HG03025 (cell line): Measurements from ENCODE around the gene ATP7B.
"Not testable (repeated sequence)": the region's sequence is repeated elsewhere in the genome, so short reads cannot be mapped to it uniquely, and the experiment has no call there.

Experiments
- ATAC-seq: cut with Tn5 transposase; IDR thresholded peaks from one replicate; pipeline ENCODE4 v1.9.1; 2021; ENCODE audit warnings: mild to moderate bottlenecking, moderate library complexity; ENCODE audit not compliant: unreplicated experiment, low FRiP score

Gene ATP7B

DNA sequence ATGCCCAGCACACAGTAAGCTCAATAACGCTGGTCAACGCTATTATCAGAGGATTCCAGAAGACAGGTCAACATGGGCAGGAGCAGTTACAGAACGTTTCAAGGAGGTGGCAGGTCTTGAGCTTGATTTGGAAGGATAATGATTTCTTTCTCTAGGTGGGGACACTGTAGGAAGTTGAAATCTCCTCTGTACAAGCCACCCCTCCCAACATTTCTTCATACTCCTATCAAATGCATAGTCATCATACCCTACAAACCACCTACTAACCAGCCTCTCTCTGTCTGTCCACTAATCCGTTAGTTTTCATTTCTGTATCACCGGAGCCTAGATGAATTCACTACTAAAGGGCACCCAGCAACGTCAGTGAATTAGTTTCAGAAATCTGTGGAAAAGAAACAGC lies 1.3 kb downstream of the ATP7B start:
- no peak for ATAC-seq

DNA sequence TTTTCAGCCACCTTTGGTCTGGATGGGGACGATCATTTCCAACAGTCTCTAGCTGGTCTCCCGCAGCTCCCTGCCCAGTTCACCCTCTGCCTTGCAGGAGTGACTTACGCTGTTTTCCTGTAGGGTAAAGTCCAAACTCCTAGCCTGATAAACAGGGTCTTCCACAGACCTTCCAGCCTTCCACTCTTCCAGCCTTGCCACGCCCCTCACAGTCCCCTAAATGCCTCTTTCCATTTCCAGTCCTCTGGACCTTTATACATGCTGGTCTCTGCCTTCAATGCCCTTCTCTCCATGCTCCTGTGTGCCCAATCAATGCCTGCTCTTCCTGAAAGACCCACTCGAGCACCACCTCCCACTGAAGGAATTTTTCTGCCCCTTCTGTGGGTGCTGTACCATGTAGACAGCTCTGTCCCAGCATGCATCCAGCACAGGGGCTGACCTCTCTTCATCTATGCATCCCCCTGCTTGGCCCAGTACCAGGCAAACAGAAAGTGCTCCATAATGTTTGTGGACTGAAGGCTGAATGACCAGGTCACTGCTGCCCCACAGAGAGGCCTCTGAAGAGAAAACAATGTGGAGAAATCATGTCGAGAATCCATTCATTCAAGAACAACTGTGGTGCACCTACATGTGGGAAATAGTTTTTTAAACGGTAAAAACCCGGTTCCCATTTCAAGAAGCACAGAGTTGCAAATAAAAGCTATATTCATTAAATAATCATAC lies 4.6 kb downstream of the ATP7B start:
- no peak for ATAC-seq

DNA sequence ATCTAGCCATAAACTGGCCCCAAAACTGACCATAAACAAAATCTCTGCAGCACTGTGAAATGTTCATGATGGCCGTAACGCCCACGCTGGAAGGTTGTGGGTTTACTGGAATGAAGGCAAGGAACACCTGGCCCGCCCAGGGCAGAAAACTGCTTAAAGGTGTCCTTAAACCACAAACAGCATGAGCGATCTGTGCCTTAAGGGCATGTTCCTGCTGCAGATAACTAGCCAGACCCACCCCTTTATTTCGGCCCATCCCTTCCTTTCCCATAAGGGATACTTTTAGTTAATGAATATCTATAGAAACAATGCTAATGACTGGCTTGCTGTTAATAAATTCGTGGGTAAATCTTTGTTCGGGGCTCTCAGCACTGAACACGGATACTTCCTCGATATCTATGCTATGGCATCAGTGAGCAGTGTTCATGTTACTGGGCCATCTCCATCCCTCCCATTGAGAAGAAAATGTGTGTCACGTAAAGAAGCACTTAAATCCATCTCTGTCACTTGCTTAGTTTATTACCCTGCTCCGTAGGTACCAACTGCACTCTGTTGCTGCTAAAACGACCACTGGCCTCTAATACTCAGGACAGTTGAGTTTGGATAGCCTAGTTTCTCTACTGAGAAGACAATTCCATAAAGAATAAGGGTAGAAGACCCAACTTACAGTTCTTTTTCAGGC lies 5.3 kb downstream of the ATP7B start:
- ATAC-seq = no peak

DNA sequence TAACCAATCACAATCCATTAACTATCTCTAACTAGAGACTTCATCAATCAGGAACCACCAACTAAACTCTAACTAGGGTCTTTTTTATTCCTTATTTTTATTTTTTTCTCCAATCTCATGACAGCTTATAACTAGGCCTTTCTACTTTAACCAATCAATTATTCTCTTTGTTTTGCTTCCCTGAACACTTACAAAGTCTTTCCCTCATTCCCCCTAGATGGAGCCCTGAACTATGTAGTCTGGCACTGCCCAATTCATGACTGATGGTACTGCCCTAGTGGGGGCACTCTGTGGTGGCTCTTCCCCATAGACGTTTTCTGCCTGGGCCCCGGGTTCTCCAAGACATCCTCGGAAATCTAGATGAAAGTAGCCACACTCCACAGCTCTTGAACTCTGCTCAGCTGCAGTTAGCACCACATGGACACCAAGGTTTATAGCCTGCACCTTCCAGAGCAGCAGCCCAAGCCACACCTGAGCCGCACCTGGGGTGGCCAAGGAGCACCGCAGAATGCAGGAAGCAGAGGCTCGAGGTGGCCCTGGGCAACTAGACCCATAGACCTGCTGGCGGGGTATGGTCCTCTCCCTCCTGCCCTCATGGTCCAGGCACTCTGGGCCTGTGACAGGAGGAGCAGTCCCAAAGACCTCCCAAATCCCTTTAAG lies 6.6 kb downstream of the ATP7B start:
- no peak for ATAC-seq

DNA sequence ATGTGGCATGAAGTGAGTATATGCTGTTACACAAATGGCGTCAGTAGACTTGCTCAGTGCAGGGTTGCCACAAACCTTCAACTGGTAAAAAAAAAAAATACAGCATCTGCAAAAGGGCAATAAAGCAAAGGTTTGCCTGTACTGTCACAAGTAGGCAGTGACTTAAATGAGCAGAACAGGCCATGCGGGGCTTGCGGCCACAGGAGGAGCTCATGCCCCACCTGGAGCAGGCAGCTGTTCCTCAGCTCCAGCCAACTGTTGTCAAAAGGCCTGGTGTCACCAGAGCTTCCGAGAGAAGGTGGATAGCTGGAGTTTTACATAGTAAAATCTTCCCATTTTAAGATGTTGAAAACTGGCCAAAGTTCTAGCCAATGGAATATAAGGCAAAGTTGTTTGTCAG lies 7.7 kb downstream of the ATP7B start:
- no peak for ATAC-seq

DNA sequence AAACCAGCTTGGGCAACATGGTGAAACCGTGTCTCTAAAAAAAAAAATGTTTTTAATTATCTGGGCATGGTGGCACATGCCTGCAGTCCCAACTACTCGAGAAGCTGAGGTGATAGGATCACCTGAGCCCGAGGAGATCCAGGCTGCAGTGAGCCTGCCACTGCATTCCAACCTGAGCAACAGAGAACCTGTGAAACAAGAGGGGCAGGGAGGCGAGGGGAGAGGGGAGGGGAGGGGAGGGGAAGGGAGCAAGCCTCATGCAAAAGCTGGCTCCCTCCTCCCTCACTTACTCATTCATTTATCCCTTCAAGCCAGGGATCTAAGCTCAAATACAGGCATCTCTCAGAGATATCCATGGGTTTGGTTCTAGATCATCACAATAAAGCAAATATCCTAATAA lies 8.9 kb downstream of the ATP7B start:
- no peak for ATAC-seq

DNA sequence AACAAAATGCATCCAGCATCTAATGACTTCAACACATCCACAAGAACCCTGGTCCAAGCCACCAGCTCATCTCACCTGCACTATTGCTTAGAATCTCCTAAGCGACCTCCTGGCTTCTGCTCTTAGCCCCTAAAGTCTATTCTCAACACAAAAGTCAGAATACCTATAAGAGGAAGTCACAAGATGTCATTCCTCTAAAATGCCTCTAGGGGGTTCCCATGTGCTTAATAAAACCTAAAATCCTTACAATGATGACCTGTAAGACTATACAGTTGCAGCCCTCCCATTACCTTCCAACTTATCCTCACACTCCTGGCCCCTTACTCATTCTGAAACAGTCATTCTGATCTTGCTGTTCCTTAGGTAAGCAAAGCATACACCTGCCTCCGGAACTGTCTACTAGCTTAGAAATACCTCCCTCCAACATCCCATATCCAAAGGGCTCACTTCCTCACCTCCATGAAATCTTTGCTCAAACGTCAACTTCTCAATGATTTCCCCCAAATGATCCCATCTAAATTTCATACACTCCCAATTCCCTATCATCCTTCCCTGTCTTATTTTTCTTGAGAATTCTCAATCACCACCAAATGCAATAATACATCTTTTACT lies 10.0 kb downstream of the ATP7B start:
- peak; percentile 72 for ATAC-seq

DNA sequence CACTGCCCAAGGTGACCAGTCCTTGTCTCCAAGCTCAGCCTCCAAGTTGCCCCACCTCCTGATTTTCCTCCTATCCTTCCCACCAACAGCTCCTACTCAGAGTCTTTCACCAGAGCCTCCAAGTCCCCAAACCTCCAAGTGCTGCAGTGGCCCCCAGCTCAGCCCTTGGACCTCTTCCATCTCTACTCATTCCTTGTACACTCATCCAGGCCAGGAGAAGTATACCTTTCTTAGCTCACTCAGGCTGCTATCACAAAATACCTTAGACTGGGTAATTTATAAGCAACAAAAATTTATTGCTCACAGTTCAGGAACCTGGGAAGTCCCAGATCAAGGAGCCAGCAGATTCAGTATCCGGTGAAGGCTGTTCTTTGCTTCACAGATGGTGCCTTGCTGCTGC lies 11.3 kb downstream of the ATP7B start:
- no peak for ATAC-seq

DNA sequence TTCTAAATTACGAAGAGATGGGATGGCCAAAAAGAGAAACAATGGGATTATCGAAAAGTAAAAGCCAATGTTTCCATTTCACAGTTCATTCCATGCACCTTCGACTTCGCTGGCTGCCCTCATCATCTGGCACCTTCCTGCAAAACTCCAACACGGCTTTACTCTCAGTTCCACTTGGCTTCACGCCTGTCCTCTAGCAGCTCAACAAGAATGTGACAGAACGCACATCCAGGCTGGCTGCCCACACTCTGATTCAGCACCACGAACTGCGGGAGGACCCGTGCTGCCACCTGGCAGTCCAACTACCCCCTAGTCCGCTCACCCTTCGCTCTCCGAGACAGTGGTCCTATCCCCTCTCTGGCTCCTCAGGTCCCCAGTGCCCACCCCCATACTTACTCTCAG lies 11.7 kb downstream of the ATP7B start:
- ATAC-seq = no peak

DNA sequence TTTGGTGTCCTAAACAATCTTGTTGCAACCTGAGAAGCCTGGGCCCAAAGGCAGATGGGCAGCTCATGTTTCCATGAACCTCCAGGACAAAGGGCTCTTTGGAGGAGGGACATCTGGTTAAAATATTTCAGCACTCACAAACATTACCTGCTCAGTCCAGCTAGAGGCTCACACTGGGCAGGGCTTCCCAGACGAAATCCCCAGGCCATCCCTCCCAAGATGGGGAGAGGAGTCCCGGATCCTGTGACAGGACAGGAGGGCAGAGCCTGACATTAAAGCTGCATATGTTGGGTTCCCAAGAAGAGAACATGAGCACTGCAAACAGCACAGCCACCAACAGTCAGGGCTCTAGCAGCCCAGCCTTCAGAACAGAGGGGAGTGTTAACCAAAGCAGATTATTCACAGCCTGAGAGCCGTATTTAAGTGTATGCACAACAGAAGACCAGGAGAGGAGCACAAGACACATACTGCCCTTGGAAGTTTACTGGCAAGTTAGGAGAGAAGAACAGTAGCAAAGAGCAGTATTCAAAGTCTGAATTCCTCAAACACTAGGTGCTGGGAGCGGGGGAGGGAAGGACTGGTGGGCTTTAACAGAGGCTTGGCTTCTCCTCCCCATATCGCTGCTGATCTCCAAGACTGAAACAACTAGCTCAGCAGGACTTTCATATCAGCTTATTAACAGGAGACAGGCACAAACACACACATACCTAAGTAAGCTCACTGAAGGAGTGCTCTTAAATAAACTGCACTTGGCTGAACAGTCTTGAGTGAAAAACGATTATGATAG lies 12.3 kb downstream of the ATP7B start:
- ATAC-seq = no peak

DNA sequence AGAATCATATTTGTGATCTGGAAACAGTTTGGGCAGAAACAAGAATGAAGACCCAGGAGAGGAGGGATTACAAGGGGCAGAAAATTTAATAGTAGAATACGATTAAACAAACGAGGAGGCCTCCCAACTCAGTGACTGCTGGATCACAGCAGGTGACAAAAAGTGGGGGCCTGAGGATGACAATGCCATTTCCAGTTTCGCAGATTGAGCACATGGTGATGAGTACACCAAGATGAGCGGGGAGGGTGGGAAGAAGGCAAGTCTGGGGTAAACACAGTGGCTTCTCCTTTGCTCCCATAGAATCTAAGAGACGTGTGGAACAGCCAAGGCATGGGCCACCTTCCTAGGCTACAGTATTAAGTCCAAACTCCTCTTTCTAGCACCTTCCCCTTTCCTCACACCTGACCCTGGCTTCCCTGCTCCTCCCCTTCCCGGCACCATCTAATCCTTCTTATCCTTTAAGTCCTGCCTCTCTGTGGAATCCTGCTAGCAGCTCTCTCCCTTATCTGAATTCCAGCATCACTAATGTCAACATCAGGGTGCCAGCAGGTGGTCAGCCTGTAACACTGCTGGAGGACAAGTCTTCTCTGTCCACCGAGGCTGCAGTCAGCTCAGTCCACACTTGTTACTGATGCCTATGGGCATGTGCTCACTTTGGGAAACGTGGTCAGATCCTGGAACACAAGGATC lies 13.5 kb downstream of the ATP7B start:
- ATAC-seq = no peak

DNA sequence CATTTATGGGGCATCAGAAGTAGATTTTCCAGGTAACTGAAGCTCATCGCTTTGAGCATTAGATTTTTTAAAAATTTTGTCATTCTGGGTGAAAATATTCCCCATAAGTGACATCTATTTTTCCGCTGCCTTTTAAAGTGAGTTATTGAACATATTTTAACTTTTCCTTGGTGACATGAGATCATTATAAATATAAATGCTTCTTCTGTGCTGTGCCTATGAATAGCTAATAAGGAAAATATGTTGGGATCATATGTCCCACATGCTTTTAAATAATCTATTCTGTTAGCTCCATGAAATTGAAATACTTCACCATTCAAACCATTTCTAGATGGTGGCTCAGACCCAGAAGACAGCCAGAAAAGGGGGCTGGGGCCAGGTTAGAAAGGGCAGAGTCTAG lies 14.1 kb downstream of the ATP7B start:
- no peak for ATAC-seq

DNA sequence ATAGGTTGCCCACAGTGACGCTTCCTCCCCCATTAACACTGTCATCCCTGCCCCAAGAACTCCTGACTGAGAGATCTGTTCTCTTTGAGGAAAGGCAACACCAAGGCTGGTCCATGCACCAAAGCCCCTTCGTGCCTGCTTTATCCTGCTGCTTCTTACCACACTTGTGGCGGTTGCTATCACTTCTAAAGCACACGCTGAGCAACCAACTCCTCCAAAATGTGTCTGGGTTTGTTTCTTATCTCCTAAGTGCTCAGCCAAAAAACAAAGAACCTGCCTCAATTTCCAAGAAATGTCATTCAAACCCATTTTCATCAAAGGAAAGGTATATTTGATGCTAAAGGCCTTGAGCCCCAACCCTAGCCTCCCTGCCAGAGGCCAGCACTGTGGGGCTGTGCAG lies 14.6 kb downstream of the ATP7B start:
- no peak for ATAC-seq

DNA sequence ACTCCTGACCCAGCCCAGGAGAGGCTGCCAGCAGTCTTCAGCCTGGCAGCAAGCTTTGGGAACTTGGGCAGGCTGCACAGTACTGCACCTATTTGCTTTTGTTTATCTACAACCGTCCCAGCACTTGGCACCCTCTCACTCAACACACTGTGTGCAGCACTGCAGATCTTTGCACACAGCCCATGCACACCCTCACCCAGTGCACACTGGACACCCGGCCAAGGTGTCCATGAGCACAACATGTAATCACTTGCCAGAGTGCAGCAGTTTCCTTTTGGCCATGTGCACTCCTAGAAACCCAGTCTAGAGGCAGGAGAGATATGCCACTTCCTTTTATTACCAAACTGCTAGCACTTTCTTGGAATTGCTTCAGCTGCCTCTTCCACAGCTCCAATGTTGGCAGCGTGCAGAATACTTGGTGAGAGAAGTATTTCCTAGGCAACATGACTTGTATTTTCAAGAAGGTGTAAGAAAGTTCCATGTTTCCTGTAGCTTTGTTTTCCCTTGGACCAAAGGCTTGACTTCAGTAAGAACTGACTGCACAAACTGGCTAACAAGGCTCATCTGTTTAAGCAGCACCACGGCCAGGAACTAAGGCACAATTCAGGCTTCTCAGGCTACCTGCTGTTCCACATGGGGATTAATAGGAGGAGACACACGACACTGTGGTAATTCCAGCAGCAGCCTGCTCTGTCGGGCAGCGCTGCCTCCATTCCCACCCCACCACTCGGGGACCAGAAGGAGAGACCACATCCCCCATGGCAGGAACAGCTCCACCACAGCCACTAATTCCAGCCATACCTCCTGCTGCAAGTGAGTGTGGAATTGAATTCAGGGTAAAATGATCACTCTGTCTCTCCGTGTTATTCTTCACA lies 15.3 kb downstream of the ATP7B start:
- ATAC-seq = no peak

DNA sequence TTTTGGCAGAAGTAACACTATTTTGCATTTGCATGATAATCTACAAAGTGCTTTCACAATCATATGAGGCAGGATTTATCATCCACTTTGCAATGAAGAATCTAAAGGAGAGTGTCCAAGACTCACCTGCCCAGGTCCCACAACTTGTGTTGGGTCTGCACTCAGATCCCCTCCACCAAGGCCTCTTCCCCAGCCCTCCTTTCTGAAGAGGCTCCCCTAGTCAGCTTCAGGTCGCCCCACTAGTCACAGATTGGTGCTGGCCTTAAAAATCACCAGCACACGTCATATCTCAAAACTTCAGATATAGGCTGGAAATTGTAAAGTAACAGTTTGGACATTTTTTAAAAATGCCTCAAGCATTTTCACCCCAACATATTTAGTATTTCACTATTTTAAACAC lies 17.5 kb downstream of the ATP7B start:
- no peak for ATAC-seq

DNA sequence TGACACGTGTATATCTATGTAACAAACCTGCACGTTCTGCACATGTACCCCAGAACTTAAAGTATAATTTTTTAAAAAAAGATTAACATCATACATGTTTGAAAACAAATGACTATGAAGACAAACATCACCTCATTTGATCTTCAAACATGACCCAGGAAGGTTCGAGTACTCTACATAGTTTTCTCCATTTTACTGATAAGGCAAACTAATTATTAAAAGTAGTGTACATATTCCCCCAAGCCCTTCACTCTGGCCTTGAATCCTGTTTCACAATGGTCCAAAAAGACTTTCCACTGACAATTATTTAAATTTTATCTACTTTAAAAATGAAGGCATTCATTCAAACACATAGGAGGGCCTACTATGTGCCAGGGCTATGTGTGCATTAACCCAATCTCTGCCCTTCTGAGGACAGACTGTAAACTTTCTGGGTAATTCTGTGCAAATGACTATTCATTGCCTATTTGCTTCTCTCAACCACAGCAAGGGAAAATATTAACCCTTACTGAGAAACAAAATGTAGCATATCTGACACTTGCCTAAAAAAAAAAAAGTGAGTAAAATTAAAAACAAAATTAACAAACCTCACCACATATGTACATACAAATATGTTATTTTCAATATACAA lies 22.1 kb downstream of the ATP7B start:
- no peak for ATAC-seq

DNA sequence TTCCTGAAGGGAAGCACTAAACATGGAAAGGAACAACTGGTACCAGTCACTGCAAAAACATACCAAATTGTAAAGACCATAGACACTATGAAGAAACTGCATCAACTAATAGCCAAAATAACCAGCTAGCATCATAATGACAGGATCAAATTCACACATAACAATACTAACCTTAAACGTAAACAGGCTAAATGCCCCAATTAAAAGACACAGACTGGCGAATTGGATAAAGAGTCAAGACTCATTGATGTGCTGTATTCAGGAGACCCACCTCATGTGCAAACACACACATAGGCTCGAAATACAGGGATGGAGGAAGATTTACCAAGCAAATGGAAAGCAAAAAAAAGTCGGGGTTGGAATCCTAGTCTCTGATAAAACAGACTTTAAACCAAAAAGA lies 26.3 kb downstream of the ATP7B start:
- not testable (repeated sequence) for ATAC-seq

DNA sequence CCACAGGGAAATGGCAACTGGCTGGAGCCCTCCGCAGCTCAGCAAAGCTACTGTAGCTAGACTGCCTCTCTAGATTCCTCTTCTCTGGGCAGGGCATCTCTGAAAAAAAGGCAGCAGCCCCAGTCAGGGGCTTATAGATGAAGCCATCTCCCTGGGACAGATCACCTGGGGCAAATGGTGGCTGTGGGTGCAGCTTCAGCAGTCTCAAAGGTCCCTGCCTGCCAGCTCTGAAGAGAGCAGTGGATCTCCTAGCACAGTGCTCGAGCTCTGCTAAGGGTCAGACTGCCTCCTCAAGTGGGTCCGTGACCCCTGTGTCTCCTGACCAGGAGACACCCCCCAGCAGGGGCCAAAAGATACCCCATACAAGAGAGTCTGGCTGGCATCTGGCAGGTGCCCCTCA lies 28.0 kb downstream of the ATP7B start:
- ATAC-seq = not testable (repeated sequence)

DNA sequence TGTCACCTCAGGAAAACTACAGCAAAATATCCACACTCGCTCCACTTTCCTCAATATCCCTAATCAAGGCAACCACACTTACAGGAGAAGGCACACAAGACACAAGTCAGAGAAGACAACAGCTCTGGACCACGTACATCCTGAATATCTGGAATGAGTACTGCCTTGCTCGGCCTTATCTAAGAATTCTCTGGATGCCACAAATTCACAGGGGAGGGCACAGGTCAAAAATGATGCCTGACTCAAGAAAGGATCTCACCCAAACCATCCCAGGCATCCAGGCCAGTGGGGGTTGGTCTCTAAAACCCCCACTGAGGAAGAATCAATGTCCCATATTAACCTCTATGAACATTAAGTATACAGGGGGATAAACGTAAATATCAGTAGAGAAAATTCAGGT lies 29.9 kb downstream of the ATP7B start:
- ATAC-seq = no peak
